Stimulated activated CD8-positive, alpha-beta memory T cell treated with anti-CD3 and anti-CD28 coated beads, Interleukin-4, amount 100 ng/mL, for 48 hours (primary cell): Measurements from ENCODE around the gene CREB3L1.
"Not testable (repeated sequence)": the region's sequence is repeated elsewhere in the genome, so short reads cannot be mapped to it uniquely, and the experiment has no call there.

Experiments used
- DNase-seq: peaks from one replicate; pipeline ENCODE4 v3.0.0-alpha.2; 2020

Gene CREB3L1

DNA sequence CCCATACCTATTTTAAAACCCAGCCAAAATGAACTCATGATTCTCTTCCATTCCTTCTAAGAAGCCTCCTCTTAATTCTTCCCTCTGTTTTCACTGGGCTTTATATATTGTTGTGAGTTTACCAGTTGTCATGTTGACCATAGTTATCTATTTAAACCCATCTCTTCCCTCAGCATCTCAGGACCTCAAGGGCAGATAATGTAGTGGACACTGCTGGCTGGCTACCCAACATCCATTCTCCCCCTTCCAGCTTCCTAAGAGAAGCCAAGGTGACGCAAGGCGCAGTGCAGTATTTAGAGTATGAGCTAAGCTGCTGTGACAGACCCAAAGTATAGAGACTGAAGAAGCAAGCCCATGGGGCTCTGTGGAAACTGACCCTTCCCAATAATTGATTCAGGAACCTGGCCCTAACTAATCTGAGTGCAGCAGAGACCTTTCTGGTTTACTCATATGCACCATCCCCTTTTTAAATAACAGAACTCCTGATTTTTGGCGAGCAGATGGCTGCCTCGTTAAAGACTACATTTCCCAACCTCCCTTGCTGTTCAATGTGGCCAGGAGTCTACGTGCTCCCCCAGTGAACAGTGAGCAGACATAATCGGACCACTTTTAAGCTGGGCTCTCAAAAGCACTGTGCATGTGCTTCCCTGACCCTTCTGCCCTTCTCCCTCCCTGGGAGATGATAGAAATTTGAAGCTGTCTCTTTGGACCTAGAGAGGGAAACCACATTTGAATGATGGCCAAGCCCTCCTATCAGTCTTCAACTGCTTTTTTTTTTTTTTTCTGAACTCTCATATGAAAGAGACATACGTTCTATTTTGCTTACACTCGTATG is 28.1 kb upstream of the CREB3L1 start:
- no peak for DNase-seq

DNA sequence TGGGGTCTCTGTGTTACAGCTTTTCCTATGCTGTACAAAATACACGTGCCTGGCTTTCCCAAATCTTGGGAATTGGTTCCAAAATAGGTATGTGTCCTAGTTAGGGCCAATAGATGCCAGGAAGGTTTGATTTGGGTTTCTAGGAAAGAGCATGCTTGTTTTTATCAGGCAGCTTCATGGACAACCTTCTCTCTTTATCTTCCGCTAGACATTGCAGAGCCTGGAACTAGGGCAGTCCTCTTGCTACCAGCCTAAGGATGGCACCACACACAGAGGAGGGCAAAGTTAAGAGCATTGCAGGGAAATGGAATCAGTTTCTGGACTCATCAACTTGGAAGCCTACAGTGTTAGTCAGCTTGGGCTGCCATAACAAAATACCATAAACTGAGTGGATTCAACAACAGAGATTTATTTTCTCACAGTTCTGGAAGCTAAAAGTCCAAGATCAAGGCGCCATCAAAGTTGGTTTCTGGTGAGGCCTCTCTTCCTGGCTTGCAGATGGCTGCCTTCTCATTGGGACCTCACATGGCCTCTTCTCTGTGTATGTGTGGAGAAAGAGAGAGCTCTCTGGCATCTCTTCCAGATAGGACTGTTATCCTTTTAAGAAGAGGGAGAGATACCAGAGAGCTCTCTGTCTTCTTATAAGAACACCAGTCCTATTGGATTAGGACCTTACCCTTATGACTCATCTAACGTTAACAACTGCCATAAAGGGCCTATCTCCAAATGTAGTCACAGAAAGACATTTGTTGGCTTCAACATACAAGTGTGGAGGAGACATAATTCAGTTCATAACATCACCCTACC is 27.3 kb upstream of the CREB3L1 start:
- no peak for DNase-seq

DNA sequence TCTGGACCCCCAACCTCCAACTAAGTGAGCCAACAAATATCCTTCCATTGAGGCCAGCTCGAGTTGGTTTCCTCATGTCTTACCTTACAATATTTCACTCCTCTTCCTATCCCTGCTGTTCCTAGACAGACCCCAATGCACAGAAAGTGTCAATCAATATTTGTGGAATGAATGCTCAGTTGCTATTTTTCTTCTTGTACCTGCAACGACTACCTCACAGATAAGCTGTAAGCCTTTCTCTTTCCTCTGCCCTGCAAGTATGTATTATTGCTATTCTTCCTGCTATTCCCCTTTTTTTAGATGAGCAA is 26.8 kb upstream of the CREB3L1 start:
- no peak for DNase-seq

DNA sequence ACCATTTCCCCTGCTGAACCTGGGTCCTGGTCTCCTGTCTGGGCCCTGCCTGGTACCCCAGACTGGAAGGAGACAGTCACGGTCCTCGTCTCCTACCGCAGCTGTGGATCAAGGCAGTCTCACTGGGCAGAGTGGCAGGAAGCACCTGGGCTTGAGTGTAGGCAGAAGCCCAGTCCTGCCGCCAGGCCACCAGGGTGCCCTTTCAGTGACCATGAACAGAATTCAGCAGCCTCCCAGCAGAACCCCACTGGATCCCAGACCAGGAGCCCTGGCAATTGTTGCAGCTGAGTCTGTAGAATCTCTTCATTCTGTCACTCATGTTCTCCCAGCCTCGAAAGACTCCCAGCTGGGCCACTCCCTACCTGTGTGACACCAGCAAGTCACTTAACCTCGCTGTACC is 25.5 kb upstream of the CREB3L1 start:
- DNase-seq, result no peak

DNA sequence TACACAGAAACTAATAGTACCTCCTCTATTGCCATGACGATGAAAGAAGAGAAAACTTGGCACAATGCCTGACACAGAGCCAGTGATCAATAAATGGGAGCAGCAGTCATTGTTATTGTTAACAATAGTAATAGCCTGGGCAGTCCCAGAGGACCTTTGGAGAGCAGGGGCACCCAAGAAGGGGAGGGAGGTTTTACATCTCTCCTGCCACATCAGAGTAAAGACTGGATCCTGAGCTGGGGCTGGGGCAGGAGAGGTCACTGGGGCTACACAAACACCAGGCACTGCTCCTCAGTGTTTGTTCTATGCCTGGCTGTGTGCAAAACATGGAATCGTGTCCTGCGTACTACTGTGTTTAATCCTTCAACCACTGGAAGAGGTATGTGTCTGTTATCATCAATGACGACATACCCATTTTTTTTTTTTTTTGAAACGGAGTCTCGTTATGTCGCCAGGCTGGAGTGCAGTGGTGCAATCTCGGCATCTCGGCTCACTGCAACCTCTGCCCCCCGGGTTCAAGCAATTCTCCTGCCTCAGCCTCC is 25.0 kb upstream of the CREB3L1 start:
- no peak for DNase-seq

DNA sequence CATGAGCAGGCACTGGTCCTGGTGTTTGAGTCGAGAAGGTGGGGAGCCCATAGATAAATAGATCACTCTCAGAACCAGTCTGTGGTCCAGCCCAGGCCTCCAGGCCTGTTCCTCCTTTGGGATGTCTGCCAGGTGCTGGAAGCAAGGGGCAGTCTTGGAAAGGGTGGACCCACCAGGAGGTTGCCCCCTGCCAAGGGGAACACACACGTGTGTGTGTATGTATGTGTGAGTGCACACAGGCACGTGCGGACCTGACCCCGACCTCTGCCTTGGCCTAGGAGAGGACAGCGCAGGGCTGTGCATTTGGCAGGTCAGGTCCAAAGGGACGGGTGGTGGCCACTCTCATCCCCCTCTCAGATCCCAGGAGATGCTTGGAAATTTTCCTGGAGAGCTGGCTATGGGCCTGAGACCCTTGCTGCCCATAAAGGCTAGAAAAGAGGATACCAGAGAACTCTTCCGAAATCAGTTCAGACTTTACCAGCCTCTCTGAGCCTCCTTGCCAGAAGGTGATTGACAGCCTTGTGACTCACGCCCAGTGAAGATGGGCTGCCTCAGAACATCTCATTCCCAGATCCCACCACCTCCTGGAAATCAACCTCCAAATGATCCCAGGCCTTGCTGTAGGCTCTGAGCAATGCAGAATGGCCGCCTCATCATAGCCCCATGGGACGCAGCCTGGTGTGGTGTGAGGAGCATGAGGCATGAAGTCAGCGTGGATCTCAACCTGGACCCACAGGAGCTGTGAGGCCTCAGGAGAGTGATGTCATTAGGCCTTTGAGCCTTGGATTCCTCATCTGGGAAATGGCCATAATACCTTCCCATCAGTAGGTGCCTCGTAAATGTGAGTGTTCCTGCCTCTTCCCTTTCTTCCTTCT is 24.0 kb upstream of the CREB3L1 start:
- no peak for DNase-seq

DNA sequence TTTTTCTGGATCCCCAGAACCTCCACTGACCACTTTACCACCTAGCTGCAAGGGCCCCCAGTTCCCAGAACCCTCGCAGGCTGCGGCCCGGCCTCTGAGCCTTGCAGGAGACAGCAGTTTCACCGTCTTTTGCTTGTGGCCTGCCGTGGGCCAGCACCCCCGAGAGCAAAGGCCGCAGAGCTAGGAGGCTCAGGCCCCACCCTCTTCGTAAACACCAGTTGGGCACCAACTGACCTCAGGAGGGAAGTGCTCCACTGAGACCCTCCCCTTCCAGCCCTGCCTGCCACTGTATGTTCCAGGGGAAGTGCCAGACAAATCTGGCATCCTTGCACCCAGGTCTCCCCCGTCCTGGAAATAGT is 23.4 kb upstream of the CREB3L1 start:
- no peak for DNase-seq

DNA sequence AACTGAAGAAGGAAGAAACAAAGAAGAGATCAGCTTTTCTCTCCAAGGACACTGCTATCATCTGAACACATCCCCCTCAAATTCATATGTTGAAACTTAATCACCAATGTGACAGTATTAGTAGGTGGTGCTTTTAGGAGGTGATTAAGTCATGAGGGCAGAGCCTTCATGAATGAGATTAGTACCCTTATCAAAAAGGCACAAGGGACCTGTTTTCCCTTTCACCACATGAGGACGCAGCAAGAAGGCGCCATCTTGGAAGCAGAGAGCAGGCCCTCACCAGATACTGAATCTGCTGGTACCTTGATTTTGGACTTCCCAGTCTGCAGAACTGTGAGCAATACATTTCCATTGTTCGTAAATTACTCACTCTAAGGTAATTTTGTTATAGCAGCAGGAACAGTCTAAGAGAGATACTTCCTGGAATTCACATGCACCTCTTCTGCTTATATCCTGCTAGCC is 20.9 kb upstream of the CREB3L1 start:
- no peak for DNase-seq

DNA sequence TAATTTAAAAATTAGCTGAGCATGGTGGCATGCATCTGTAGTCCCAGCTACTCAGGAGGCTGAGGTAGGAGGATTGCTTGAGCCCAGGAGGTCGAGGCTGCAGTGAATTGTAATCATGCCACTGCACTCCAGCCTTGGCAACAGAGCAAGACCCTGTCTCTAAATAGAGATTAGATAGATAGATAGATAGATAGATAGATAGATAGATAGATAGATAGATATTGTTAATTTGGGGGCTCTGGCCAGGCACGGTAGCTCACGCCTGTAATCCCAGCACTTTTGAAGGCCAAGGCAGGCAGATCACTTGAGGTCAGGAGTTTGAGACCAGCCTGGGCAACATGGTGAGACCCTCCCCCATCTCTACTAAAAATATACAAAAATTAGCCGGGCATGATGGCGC is 18.1 kb upstream of the CREB3L1 start:
- not testable (repeated sequence) for DNase-seq

DNA sequence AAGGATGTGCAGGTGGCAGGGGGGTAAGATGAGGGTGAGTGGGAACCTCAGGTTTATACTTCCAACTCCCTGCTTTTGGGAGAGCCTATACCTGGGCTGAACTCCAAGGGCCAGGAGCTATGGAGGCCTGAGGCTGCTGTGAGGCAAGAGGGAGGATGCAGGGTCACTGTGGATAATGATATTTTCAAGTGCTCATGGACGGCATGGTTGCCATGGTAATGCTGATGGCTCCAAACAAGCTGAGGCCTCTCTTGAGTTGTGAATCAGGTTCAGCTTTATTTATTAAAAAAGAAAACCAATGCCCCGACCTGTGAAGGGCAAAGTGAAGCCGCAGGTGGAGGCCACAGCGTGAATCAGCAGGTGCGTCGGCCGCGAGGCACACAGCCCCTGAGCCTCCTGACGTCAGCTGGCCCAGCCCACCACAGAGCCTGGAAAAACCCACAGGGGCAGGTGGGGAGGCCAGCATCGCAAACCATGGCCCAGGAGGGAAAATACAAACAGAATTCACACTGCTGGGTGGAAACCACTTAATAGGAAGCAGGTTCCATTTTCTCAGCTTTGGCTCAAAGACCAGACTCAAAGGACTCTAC is 17.4 kb upstream of the CREB3L1 start:
- DNase-seq, result no peak

DNA sequence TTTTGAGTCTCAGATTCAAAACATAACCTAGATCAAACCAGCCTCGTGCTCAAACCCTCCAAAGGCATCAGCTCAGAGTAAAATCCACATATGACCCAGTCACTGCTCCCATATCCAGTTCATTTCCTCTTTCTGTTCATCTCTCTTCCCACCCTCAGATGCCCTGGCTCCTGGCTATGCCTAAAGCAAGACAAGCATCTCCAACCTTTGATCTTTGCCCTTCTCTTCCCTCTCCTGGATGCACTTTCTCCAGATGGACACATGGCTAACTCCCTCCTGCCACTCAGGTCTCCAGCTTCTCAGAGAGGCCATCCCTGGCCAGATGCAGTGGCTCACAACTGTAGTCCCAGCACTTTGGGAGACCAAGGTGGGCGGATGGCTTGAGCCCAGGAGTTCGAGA is 14.3 kb upstream of the CREB3L1 start:
- no peak for DNase-seq

DNA sequence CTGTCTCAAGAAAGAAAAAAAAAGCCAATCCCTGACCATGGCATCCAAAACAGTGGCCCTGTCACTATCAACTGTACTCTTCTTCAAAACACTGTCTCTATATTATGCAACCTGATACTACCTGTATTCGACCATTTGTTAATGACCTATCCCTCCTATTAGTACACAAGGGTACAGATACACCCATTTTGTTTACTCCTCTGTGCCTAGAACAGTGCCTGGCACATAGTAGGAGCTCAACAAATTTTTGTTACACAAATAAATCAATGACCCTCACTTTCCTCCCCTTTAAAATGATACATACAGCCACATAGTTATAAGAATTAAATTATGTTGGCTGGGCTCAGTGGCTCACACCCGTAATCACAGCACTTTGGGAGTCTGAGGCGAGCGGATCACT is 13.4 kb upstream of the CREB3L1 start:
- DNase-seq, result no peak

DNA sequence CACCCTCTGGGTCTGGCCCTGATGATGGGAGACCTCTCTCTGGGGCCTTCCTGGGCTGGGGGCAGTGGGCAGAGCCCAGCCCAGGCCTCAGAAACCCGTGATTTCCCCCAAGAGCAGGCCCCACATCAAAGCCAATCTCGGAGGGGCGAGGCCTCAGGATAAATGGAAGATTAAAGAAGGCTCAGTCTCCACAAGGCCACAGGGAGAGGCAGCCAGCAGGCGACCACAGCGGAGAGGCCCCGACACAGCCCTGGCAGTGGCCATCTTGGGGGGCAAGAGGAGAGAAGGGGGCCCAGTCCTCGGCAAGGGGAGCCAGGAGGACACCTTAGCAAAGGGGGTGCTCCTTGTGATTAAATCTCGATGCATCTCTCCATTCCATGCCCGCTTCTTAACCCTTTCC is 12.5 kb upstream of the CREB3L1 start:
- DNase-seq, result no peak

DNA sequence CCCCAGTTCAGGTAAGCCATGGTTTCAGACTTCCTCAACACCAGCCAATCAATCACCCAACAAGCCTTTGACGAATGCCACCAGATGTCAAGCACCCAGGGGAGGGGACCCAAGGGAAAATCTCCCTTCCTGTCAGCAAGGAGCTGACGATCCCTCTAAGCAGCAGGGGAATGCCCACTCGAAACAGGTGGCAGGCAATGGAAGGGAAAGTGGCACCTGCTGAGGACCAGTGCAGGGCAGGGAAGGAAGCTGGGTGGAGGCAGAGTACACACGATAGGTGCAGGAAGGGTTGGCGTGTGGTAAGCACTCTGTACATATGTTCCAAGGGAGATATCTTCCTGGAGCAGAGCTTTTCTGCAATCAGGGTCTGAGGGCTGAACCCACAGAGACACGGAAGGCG is 11.7 kb upstream of the CREB3L1 start:
- DNase-seq, result no peak

DNA sequence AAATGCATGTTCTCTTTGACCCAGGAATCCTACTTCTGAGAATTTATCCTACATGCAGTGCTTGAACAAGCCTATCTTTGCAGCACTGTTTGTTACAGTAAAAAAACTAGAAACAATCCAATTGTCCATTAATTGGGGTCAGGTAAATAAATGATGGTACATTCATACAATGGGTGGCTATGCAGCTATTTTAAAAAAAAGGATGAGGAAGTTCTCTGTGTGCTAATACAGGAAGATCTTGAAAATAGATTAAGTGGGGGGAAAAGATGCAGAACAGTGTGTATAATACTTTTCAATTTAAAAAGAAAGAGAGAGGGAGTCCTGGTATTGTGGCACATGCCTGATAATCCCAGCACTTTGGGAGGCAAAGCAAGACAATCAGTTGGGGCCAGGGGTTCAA is 9.5 kb upstream of the CREB3L1 start:
- DNase-seq, result no peak

DNA sequence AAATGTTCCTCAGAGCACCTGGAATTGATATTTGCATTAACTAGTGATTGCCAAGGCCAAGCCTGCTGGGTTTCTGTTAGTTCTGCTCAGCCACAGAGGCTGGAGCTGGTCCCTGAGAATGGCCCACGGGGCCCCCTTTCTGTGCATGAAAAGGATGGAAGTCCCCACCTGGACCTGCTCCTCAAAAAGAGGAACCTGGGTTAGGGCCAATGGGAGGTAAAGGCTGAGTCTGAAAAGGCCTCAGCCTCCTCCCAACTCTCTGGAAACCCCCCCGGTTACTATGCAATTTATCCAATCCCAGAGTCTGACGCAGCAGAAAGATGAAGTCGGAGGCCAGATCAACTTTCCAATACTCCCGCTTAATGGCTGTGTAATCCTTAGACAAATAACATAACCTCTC is 6.8 kb upstream of the CREB3L1 start:
- DNase-seq, result no peak

DNA sequence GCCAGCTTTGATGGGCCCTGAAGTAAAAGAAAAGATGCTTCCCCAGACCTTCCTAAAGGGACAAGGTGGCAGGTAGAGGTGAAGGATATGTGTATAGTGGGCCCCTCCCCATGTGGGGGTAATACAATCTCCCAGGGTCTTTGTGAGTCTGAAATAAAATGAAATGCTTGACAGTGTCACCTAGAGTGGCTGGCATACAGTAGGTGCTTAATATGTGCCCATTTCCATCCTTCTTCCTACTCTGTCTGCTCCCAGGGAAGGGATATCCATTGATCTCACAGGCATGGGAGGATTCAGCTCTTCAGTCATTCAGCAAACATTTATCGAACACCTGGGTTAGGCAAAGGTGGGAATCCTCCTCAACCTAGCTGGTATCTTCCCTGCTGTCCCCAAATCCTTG is 6.1 kb upstream of the CREB3L1 start:
- no peak for DNase-seq

DNA sequence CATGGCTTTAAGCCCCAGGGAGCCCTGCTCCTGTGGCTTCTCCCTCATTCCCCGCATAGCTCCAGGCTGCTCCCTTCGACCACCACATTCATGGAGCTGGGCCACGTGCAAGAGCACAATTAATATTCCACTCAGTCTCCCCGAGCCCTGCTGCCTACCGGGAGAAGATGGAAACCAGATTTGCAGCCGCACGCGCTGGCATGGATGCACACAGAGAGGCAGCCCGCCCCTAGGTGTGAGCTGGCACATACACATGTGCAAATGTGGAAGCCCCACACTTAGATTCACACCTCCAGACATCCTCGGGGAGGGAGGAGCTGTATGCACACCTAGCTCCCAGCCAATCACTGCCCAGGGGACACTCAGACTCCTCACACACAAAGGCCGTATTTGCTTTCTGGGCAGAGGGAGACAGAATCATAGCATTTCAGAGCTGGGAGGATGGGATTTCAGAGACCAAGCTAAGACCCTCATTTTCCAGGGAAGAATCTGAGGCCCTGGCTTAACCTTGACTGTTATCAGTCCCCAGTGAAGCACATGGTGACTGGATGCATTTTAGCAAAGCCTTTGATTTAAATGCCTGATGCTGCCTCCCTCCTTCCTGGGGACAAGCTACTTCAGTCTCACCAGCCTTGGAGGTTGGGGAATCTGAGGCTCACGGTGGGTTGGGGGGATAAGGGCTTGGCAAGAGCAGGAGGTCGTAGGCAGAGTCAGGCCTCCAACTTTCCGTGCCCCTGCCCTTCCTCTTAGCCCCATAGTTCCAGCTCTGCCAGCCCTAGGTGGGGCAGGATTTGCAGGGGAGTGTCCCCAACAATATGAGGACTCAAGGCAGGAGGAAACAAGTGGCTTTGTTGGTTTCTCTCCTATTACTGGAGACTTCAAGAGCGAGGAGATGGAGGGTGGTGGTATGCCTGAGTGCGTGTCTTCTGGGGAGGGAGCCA is 5.3 kb upstream of the CREB3L1 start:
- DNase-seq, result no peak

DNA sequence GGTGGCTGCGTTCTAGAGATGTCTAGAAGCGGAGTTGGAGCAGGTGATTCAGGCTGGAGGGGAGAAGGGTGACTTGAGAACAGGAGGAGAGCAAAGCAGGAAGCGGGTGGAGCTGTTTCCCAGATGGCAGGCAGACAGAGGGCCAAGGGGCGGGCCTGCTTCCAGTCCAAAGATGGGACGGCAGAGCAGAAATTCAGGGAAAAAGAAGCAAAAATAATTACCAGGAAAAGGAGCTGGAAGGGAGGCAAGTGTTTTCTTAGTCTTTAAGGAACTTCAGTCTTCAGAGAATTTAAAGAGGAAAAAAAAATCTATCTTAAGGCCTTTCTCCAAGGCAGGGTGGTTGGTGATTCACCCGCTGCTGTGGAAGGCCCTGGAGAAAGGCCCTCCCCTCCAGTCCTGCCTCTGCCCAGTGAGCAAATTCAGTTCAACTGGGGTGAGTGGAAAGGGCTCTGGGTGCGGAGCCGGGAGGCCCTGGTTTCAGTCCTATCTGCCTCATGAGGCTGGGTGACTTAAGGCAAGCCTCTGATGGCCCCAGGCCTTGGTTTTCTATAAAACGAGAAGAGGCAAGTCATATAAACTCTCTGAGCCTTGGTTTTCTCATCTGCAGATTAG is 4.5 kb upstream of the CREB3L1 start:
- no peak for DNase-seq

DNA sequence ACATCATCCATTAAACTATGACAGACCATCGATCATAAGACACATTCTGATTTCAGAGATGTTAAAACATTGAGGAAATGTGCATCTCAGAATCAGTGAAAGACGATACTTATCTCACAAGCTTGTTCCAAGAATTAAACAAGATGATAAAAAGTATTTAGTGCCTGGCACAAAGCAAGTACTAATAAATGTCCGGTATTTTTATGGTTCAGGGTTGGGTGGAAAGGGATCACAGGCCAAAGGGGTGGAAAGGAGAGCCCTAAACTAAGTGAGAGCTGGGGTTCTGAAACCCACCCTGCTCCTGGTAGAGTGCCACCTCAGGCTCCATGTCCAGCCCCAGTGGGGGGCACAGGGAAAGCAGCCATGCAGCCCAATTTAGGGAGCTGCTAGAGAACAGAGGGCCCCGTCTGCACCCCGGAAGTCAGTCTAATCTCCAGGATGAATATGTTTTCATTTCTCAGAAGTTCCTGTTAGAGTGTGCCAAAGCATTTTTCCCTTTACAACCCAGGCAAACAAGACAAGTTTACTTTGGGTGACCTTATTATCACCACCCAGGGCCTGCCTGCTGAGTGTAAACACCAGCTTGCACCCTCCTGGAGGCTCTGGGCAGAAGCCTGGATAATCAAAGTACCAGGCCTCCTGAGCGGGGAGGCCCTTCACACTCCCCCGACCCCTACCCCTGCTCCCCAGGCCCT is 3.8 kb upstream of the CREB3L1 start:
- DNase-seq, result no peak
